H9 (cell line): Measurements from ENCODE around the gene HEBP2. TPM values are rescaled to one million over a fixed set of nuclear protein-coding genes. Genes with fewer than 3 reads are reported as not detected.

Source experiments
- DNase-seq: peaks from one replicate; pipeline ENCODE4 v3.0.0-alpha.2; 2017
- H2AFZ ChIP-seq: one replicate; pipeline ENCODE4 v1.6.1; 2013; ENCODE audit warnings: mild to moderate bottlenecking, low read length, control low read depth, moderate library complexity
- H2AK5ac ChIP-seq: 2 replicates; pipeline ENCODE4 v1.6.1; 2013; ENCODE audit warnings: low read length, control low read depth, mixed read lengths; ENCODE audit not compliant: insufficient read length
- H2BK120ac ChIP-seq: one replicate; pipeline ENCODE4 v1.6.1; 2013; ENCODE audit warnings: low read depth, mild to moderate bottlenecking, low read length, control low read depth, inconsistent platforms; ENCODE audit not compliant: poor library complexity, severe bottlenecking
- H2BK12ac ChIP-seq: 2 replicates; pipeline ENCODE4 v1.6.1; 2013; ENCODE audit warnings: low read length, control low read depth, mixed read lengths, low read depth; ENCODE audit not compliant: insufficient read length
- H2BK15ac ChIP-seq: 2 replicates; pipeline ENCODE4 v1.6.1; 2013; ENCODE audit warnings: low read depth, low read length, control low read depth
- H2BK20ac ChIP-seq: one replicate; pipeline ENCODE4 v1.6.1; 2013; ENCODE audit warnings: low read depth, mild to moderate bottlenecking, low read length, control low read depth, inconsistent platforms; ENCODE audit not compliant: poor library complexity, severe bottlenecking
- H2BK5ac ChIP-seq: 2 replicates; pipeline ENCODE4 v1.6.1; 2013; ENCODE audit warnings: low read length, control low read depth, mixed read lengths; ENCODE audit not compliant: insufficient read length
- H3K14ac ChIP-seq: 2 replicates; pipeline ENCODE4 v1.6.1; 2013; ENCODE audit warnings: low read length, control low read depth; ENCODE audit not compliant: insufficient read depth
- H3K18ac ChIP-seq: 2 replicates; pipeline ENCODE4 v1.6.1; 2013; ENCODE audit warnings: low read depth, mild to moderate bottlenecking, mixed read lengths, low read length, control low read depth; ENCODE audit not compliant: insufficient read length
- H3K23ac ChIP-seq: 2 replicates; pipeline ENCODE4 v1.6.1; 2013; ENCODE audit warnings: low read length, control low read depth, mixed read lengths, low read depth; ENCODE audit not compliant: insufficient read length
- H3K23me2 ChIP-seq: 2 replicates; pipeline ENCODE4 v1.6.1; 2013; ENCODE audit warnings: low read depth, mild to moderate bottlenecking, mixed read lengths, low read length, control low read depth; ENCODE audit not compliant: insufficient read length, poor library complexity, severe bottlenecking
- H3K27ac ChIP-seq: 2 replicates; pipeline ENCODE4 v1.5.1; 2013; ENCODE audit warnings: low read length, control low read depth, mixed read lengths, low read depth; ENCODE audit not compliant: insufficient read length
- H3K27me3 ChIP-seq: 2 replicates; pipeline ENCODE4 v1.6.1; 2013; ENCODE audit warnings: low read length, control low read depth, inconsistent platforms; ENCODE audit not compliant: insufficient read depth
- H3K4ac ChIP-seq: 2 replicates; pipeline ENCODE4 v1.6.1; 2013; ENCODE audit warnings: low read depth, mild to moderate bottlenecking, control low read depth, inconsistent platforms, low read length, moderate library complexity
- H3K4me1 ChIP-seq: 2 replicates; pipeline ENCODE4 v1.6.1; 2013; ENCODE audit warnings: low read length, control low read depth, inconsistent platforms; ENCODE audit not compliant: insufficient read depth
- H3K4me2 ChIP-seq: 2 replicates; pipeline ENCODE4 v1.6.1; 2013; ENCODE audit warnings: low read length, control low read depth, mixed read lengths; ENCODE audit not compliant: insufficient read length, insufficient read depth
- H3K56ac ChIP-seq: 2 replicates; pipeline ENCODE4 v1.6.1; 2013; ENCODE audit warnings: low read depth, mild to moderate bottlenecking, mixed read lengths, low read length, control low read depth; ENCODE audit not compliant: insufficient read length
- H3K79me1 ChIP-seq: 2 replicates; pipeline ENCODE4 v1.6.1; 2013; ENCODE audit warnings: low read depth, mild to moderate bottlenecking, moderate library complexity, low read length, control low read depth, inconsistent platforms; ENCODE audit not compliant: insufficient read depth, poor library complexity, severe bottlenecking
- H3K79me2 ChIP-seq: 2 replicates; pipeline ENCODE4 v1.6.1; 2013; ENCODE audit warnings: low read length, control low read depth, inconsistent platforms; ENCODE audit not compliant: insufficient read depth
- H3K9ac ChIP-seq: 2 replicates; pipeline ENCODE4 v1.6.1; 2013; ENCODE audit warnings: low read length, control low read depth, mixed read lengths; ENCODE audit not compliant: insufficient read length; ENCODE audit errors: extremely low read depth
- H3K9me3 ChIP-seq: one replicate; pipeline ENCODE4 v1.6.1; 2013; ENCODE audit warnings: low read depth, low read length, inconsistent platforms; ENCODE audit not compliant: control insufficient read depth
- H3T11ph ChIP-seq: one replicate; pipeline ENCODE4 v1.6.1; 2013; ENCODE audit warnings: mild to moderate bottlenecking, low read length, control low read depth, inconsistent platforms
- H4K20me1 ChIP-seq: one replicate; pipeline ENCODE4 v1.6.1; 2013; ENCODE audit not compliant: control insufficient read depth, insufficient read length, insufficient read depth
- H4K5ac ChIP-seq: 2 replicates; pipeline ENCODE4 v1.6.1; 2013; ENCODE audit warnings: low read depth, mild to moderate bottlenecking, mixed read lengths, low read length, control low read depth; ENCODE audit not compliant: insufficient read length
- H4K8ac ChIP-seq: replicated peaks from 2 replicates; pipeline ENCODE4 v1.6.1; 2013; ENCODE audit warnings: low read length, control low read depth, mixed read lengths, low read depth; ENCODE audit not compliant: insufficient read length
- H4K91ac ChIP-seq: 2 replicates; pipeline ENCODE4 v1.6.1; 2013; ENCODE audit warnings: low read depth, mild to moderate bottlenecking, moderate library complexity, mixed read lengths, low read length, control low read depth; ENCODE audit not compliant: insufficient read length
- H3K27ac Mint-ChIP-seq, 3 experiments: 2 replicates in 2 of 3; 3 replicates in 1 of 3; pipeline ENCODE4 v1.8.0; 2020 to 2021; ENCODE audit warnings: mixed read lengths in 3 of 3, mild to moderate bottlenecking in 1 of 3, moderate library complexity in 1 of 3
- H3K27me3 Mint-ChIP-seq: 2 replicates; pipeline ENCODE4 v1.8.0; 2021; ENCODE audit warnings: low read depth, mild to moderate bottlenecking, moderate library complexity, mixed read lengths
- H3K36me3 Mint-ChIP-seq, 3 experiments: 2 replicates in 2 of 3; 3 replicates in 1 of 3; pipeline ENCODE4 v1.8.0; 2020 to 2021; ENCODE audit warnings: low read depth in 3 of 3, mixed read lengths in 3 of 3; ENCODE audit not compliant: insufficient read depth in 1 of 3
- H3K4me1 Mint-ChIP-seq, 2 experiments: 2 replicates each; pipeline ENCODE4 v1.8.0; 2020; ENCODE audit warnings: mixed read lengths in 2 of 2
- H3K4me3 Mint-ChIP-seq, 2 experiments: 2 replicates in 1 of 2; 3 replicates in 1 of 2; pipeline ENCODE4 v1.8.0; 2020 to 2021; ENCODE audit warnings: mild to moderate bottlenecking in 2 of 2, mixed read lengths in 2 of 2, moderate library complexity in 1 of 2
- H3K9me3 Mint-ChIP-seq, 2 experiments: 2 replicates in 1 of 2; 3 replicates in 1 of 2; pipeline ENCODE4 v1.8.0; 2020; ENCODE audit warnings: mild to moderate bottlenecking in 2 of 2, mixed read lengths in 2 of 2, moderate library complexity in 1 of 2
- CTCF ChIP-seq: fragments of 200-600 bp; sonication (generic); conservative IDR thresholded peaks from 3 replicates; pipeline ENCODE4 v1.8.0; 2021; ENCODE audit warnings: antibody characterized with exemption, mild to moderate bottlenecking
- WGBS: extraction: QIAGEN DNeasy Blood & Tissue Kit; methylation state at CpG from one replicate; pipeline ENCODE4 v1.1.7; 2013; ENCODE audit warnings: missing lambda C conversion rate, low lambda C conversion rate, mixed read lengths; ENCODE audit not compliant: insufficient read length; ENCODE audit errors: extremely low coverage; 5-methylcytosine and 5-hydroxymethylcytosine counted together
- total RNA-seq: library from RNA; stranded (reverse); gene quantifications from 2 replicates; pipeline ENCODE4 v1.2.1, GENCODE V29; 2021

HEBP2 gene
- total RNA-seq, 1 experiment from 2014 or later = 57.8 TPM

DNA sequence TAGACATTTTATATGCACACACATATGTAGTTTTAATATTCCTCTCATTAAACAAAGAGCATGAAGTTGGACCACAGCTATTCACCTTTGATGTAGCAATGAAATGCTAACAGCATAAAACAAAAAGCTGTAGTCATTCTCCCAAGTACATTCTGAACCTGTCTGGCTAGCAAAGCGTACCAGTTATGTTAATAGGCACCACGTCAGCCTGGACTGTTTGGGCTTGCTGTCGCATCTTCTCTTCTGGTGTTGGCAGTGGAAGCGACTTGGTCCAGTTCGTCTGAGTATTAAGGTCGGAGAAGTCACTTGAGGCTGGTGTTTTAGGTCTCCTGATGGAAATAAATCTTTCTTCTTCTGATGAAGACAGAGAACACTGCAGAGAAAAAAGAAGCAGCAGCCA, 42.8 kb downstream of the HEBP2 start:
- no peaks in the 10 kb centered on the region for H3K9me3 Mint-ChIP-seq
- H3K27me3 Mint-ChIP-seq = no peaks in the 10 kb centered on the region
- Histone ChIP-seq H4K20me1 (no peaks in the 10 kb centered on the region), H3K56ac (no peak overlapping the region), H4K5ac (no peak overlapping the region), H4K8ac (no peak overlapping the region), H3K9me3 (no peaks in the 10 kb centered on the region), H2BK5ac (no peak overlapping the region), H3K27ac (no peak overlapping the region), H2BK120ac (no peak overlapping the region), H3K4me2 (no peak overlapping the region), H2BK20ac (no peak overlapping the region), H3K4me1 (no peaks in the 10 kb centered on the region), H3T11ph (no peak overlapping the region), H3K27me3 (no peaks in the 10 kb centered on the region), H2BK15ac (no peak overlapping the region), H3K9ac (no peak overlapping the region), H3K4ac (no peak overlapping the region), H3K18ac (no peak overlapping the region), H3K79me2 (no peaks in the 10 kb centered on the region), H2AK5ac (no peak overlapping the region), H3K23ac (no peak overlapping the region), H2AFZ (no peak overlapping the region), H3K79me1 (no peaks in the 10 kb centered on the region), H3K14ac (no peak overlapping the region), H2BK12ac (no peak overlapping the region), H4K91ac (no peak overlapping the region), H3K23me2 (no peaks in the 10 kb centered on the region)
- H3K27ac Mint-ChIP-seq = no peak overlapping the region
- H3K4me3 Mint-ChIP-seq = no peak overlapping the region
- H3K36me3 Mint-ChIP-seq = peaks cover 0 to 5% (median 0%) of the 10 kb centered on the region in 3 experiments; a peak in 3 of 7 replicates
- no peak for DNase-seq
- no CpG with 5 or more reads among the region's 6 CpGs for WGBS
- no peak for TF ChIP-seq CTCF
- H3K4me1 Mint-ChIP-seq = peaks cover 0 to 2% of the 10 kb centered on the region in 2 experiments; a peak in 1 of 4 replicates
